ENCODE results near the gene LRRC32.
A peak's percentile ranks its signal among the peaks of the same experiment; 100 is the strongest.
"Not testable (repeated sequence)": the region's sequence is repeated elsewhere in the genome, so short reads cannot be mapped to it uniquely, and the experiment has no call there.

The LRRC32 gene

GRCh38 chr11:76644591-76644990 is 26.0 kb downstream of the LRRC32 start:
- no peak for DNase-seq

GRCh38 chr11:76643711-76644110 is 26.8 kb downstream of the LRRC32 start:
- DNase-seq, result not testable (repeated sequence)

GRCh38 chr11:76642341-76642740 is 28.2 kb downstream of the LRRC32 start:
- peak; percentile 62 for DNase-seq

GRCh38 chr11:76641905-76642304 is 28.6 kb downstream of the LRRC32 start:
- DNase-seq, result no peak

GRCh38 chr11:76640501-76640900 is 30.0 kb downstream of the LRRC32 start:
- DNase-seq, result no peak

- DNase-seq, result no peak
Measured at GRCh38 chr11:76639621-76640020, 30.9 kb downstream of the LRRC32 start.

- no peak for DNase-seq
Measured at GRCh38 chr11:76638270-76639197, 32.0 kb downstream of the LRRC32 start.

- DNase-seq, result no peak
Measured at GRCh38 chr11:76637491-76638269, 32.9 kb downstream of the LRRC32 start.

- DNase-seq, result no peak
Measured at GRCh38 chr11:76636826-76637460, 33.6 kb downstream of the LRRC32 start.

- DNase-seq, result no peak
Measured at GRCh38 chr11:76635991-76636738, 34.4 kb downstream of the LRRC32 start.

GRCh38 chr11:76634886-76635285 is 35.7 kb downstream of the LRRC32 start:
- DNase-seq, result no peak

- no peak for DNase-seq
Measured at GRCh38 chr11:76632492-76632891, 38.1 kb downstream of the LRRC32 start.

GRCh38 chr11:76631566-76632308 is 38.8 kb downstream of the LRRC32 start:
- DNase-seq, result no peak

GRCh38 chr11:76630600-76631281 is 39.8 kb downstream of the LRRC32 start:
- DNase-seq, result no peak

GRCh38 chr11:76629853-76630599 is 40.5 kb downstream of the LRRC32 start:
- peak; percentile 22 for DNase-seq

GRCh38 chr11:76629116-76629852 is 41.3 kb downstream of the LRRC32 start:
- DNase-seq, result peak; percentile 50

- DNase-seq, result peak; percentile 62
Measured at GRCh38 chr11:76628408-76628947, 42.1 kb downstream of the LRRC32 start.

- no peak for DNase-seq
Measured at GRCh38 chr11:76627606-76628005, 42.9 kb downstream of the LRRC32 start.

GRCh38 chr11:76626921-76627401 is 43.6 kb downstream of the LRRC32 start:
- DNase-seq, result peak; percentile 69
